GM23338 (cell line): ENCODE measurements around the gene PTPRR. TPM values are rescaled to one million over a fixed set of nuclear protein-coding genes. Genes with fewer than 3 reads are reported as not detected.

ENCODE experiments used
- ATAC-seq: fragments of 200-7000 bp; cut with Tn5 transposase; 3 replicates; pipeline ENCODE4 v1.9.1; 2020
- DNase-seq: peaks from one replicate; pipeline ENCODE4 v3.0.0-alpha.2; 2015; ENCODE audit warnings: low spot score
- H2AFZ ChIP-seq: fragments of 200-600 bp; sonication (generic); 2 replicates; pipeline ENCODE4 v1.8.0; 2016; ENCODE audit warnings: antibody characterized with exemption, mild to moderate bottlenecking, moderate library complexity
- H3F3A ChIP-seq: fragments of 200-600 bp; sonication (generic); replicated peaks from 2 replicates; pipeline ENCODE4 v1.8.0; 2017; ENCODE audit warnings: antibody characterized with exemption, mixed run types, low read depth
- H3K27ac ChIP-seq: fragments of 200-600 bp; sonication (generic); 2 replicates; pipeline ENCODE4 v1.6.1; 2016; ENCODE audit warnings: low read depth
- H3K27me3 ChIP-seq: fragments of 200-600 bp; sonication (generic); 2 replicates; pipeline ENCODE4 v1.8.0; 2016; ENCODE audit warnings: mild to moderate bottlenecking, mixed run types, moderate library complexity; ENCODE audit not compliant: insufficient read depth
- H3K36me3 ChIP-seq: fragments of 200-600 bp; sonication (generic); 2 replicates; pipeline ENCODE4 v1.8.0; 2016; ENCODE audit warnings: mild to moderate bottlenecking; ENCODE audit not compliant: insufficient read depth
- H3K4me1 ChIP-seq: fragments of 200-600 bp; sonication (generic); 2 replicates; pipeline ENCODE4 v1.8.0; 2016; ENCODE audit warnings: mild to moderate bottlenecking, moderate library complexity; ENCODE audit not compliant: insufficient read depth
- H3K4me2 ChIP-seq: fragments of 200-600 bp; sonication (generic); 2 replicates; pipeline ENCODE4 v1.7.1; 2017; ENCODE audit warnings: mixed run types
- H3K4me3 ChIP-seq: fragments of 200-600 bp; sonication (generic); 2 replicates; pipeline ENCODE4 v1.6.1; 2016; ENCODE audit warnings: mixed run types
- H3K79me2 ChIP-seq: fragments of 200-600 bp; sonication (generic); replicated peaks from 2 replicates; pipeline ENCODE4 v1.8.0; 2017; ENCODE audit warnings: mild to moderate bottlenecking; ENCODE audit not compliant: insufficient read depth
- H3K9me2 ChIP-seq: fragments of 200-600 bp; sonication (generic); 2 replicates; pipeline ENCODE4 v1.8.0; 2017; ENCODE audit not compliant: insufficient read depth
- H4K20me1 ChIP-seq: fragments of 200-600 bp; sonication (generic); replicated peaks from 2 replicates; pipeline ENCODE4 v1.8.0; 2017; ENCODE audit warnings: mild to moderate bottlenecking; ENCODE audit not compliant: insufficient read depth
- H3K27ac Mint-ChIP-seq: 2 replicates; pipeline ENCODE4 v1.8.0; 2020; ENCODE audit warnings: inconsistent platforms, mild to moderate bottlenecking, moderate library complexity, mixed read lengths
- H3K27me3 Mint-ChIP-seq: 3 replicates; pipeline ENCODE4 v1.8.0; 2022; ENCODE audit warnings: low read depth, mild to moderate bottlenecking, moderate library complexity, mixed read lengths, inconsistent platforms; ENCODE audit not compliant: insufficient read depth, poor library complexity
- H3K36me3 Mint-ChIP-seq: 3 replicates; pipeline ENCODE4 v1.8.0; 2021; ENCODE audit warnings: low read depth, mild to moderate bottlenecking, inconsistent platforms, moderate library complexity, mixed read lengths
- H3K4me1 Mint-ChIP-seq: 3 replicates; pipeline ENCODE4 v1.8.0; 2020; ENCODE audit warnings: mild to moderate bottlenecking, inconsistent platforms, mixed read lengths
- H3K4me3 Mint-ChIP-seq: 3 replicates; pipeline ENCODE4 v1.8.0; 2021; ENCODE audit warnings: moderate library complexity, mild to moderate bottlenecking, inconsistent platforms, mixed read lengths
- H3K9me3 Mint-ChIP-seq: 3 replicates; pipeline ENCODE4 v1.8.0; 2020; ENCODE audit warnings: moderate library complexity, mild to moderate bottlenecking, inconsistent platforms, mixed read lengths
- CREB1 ChIP-seq: fragments of 250-450 bp; sonication (Bioruptor Pico); IDR thresholded peaks from 2 replicates; pipeline ENCODE4 v1.5.0; 2020; ENCODE audit warnings: low read depth, mild to moderate bottlenecking, moderate library complexity
- EZH2 ChIP-seq: fragments of 200-600 bp; sonication (generic); IDR thresholded peaks from one replicate; pipeline ENCODE4 v1.8.0; 2017; ENCODE audit warnings: antibody characterized with exemption, mild to moderate bottlenecking, low read depth; ENCODE audit not compliant: unreplicated experiment
- EZH2phosphoT487 ChIP-seq: fragments of 200-600 bp; sonication (generic); IDR thresholded peaks from one replicate; pipeline ENCODE4 v1.8.1; 2018; ENCODE audit warnings: antibody characterized with exemption; ENCODE audit not compliant: unreplicated experiment
- JUNB ChIP-seq: IDR thresholded peaks from one replicate; pipeline ENCODE4 v1.6.1; 2016; ENCODE audit warnings: antibody characterized with exemption; ENCODE audit not compliant: unreplicated experiment
- NANOG ChIP-seq: IDR thresholded peaks from 2 replicates; pipeline ENCODE4 v1.6.1; 2016; ENCODE audit warnings: antibody characterized with exemption, borderline replicate concordance
- POLR2AphosphoS5 ChIP-seq: IDR thresholded peaks from 2 replicates; pipeline ENCODE4 v1.6.1; 2016; ENCODE audit warnings: antibody characterized with exemption, low read depth
- STAT1 ChIP-seq: IDR thresholded peaks from one replicate; pipeline ENCODE4 v1.6.1; 2016; ENCODE audit warnings: antibody characterized with exemption; ENCODE audit not compliant: unreplicated experiment
- ZNF114 ChIP-seq: fragments of 250-450 bp; sonication (Bioruptor Pico); IDR thresholded peaks from 2 replicates; pipeline ENCODE4 v1.5.0; 2020; ENCODE audit warnings: mild to moderate bottlenecking, moderate library complexity
- ZNF331 ChIP-seq: fragments of 250-450 bp; sonication (Bioruptor Pico); IDR thresholded peaks from 2 replicates; pipeline ENCODE4 v1.5.0; 2020; ENCODE audit warnings: low read depth, mild to moderate bottlenecking, moderate library complexity
- polyA plus RNA-seq: library from polyadenylated mRNA; unstranded; fragments of >200 nt; fragmentation: Nextera tagmentation; extraction: Ambion mirVana; gene quantifications from 2 replicates; pipeline ENCODE4 v1.2.1, GENCODE V29; 2016
- total RNA-seq: library from RNA; depleted of rRNA; stranded (reverse); fragments of >200 nt; shearing (Covaris generic); gene quantifications from 2 replicates; pipeline ENCODE4 v1.2.3, GENCODE V29; 2014
- TF ChIP-seq, protein P1 (sequence below): fragments of 250-450 bp; sonication (Bioruptor Pico); IDR thresholded peaks from 2 replicates; pipeline ENCODE4 v1.5.0; 2020; ENCODE audit warnings: mild to moderate bottlenecking, moderate library complexity
- TF ChIP-seq, protein P2 (sequence below): IDR thresholded peaks from one replicate; pipeline ENCODE4 v1.6.1; 2018; ENCODE audit warnings: antibody characterized with exemption; ENCODE audit not compliant: unreplicated experiment
- TF ChIP-seq, protein P3 (sequence below): IDR thresholded peaks from 2 replicates; pipeline ENCODE4 v1.6.1; 2016; ENCODE audit warnings: antibody characterized with exemption
- TF ChIP-seq, protein P4 (sequence below), 2 experiments: fragments of 200-600 bp in 1 of 2; sonication (generic) in 1 of 2; conservative IDR thresholded peaks; 2 replicates each; pipeline versions ENCODE4 v1.5.1 to v1.6.1; 2016 to 2017; ENCODE audit warnings: antibody characterized with exemption in 2 of 2, low read depth in 2 of 2, mild to moderate bottlenecking in 2 of 2, moderate library complexity in 1 of 2

Gene PTPRR
- total and polyA plus RNA-seq, 2 experiments from 2014 or later, result 0.26 to 0.76 TPM

DNA sequence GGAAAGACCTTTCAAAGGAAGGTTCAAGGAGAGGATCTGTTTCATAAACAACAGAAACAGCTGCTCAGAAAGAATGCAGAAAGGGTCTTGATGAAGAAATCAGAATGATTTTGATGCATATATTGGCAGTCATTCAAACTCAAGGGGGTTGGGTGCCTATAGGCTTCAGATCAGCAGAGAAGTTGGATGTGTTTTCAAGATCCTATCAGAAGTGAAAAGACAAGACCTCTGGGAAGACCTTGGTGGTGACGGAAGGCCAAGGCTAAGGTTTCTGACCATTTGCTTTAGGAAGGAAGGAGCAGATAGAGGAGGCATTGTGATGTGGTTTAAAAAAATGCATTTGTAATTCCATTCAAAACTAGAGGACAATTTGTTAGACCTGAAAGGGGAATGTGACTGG is 268.1 kb downstream of the PTPRR start:
- no peaks in the 10 kb centered on the region for H3K9me2 ChIP-seq
- H3K36me3 Mint-ChIP-seq, result no peaks in the 10 kb centered on the region
- no peak for DNase-seq

More for the DNA sequence above, 268.1 kb downstream of the PTPRR start:
- Histone ChIP-seq H4K20me1 (no peaks in the 10 kb centered on the region), H3K4me3 (no peak overlapping the region), H3K36me3 (no peaks in the 10 kb centered on the region), H3K4me2 (no peak overlapping the region), H3K79me2 (no peaks in the 10 kb centered on the region), H3K27ac (no peak overlapping the region), H3K4me1 (peaks cover 3% of the 10 kb centered on the region), H2AFZ (no peak overlapping the region), H3K27me3 (no peaks in the 10 kb centered on the region), H3F3A (no peaks in the 10 kb centered on the region)
- H3K27me3 Mint-ChIP-seq, result no peaks in the 10 kb centered on the region
- TF ChIP-seq CREB1 (CRISPR knock-in tag) (no peak), STAT1 (no peak), POLR2AphosphoS5 (no peak), EZH2 (no peak), ZNF331 (CRISPR knock-in tag) (no peak), EZH2phosphoT487 (no peak), JUNB (no peak), ZNF114 (CRISPR knock-in tag) (no peak), NANOG (no peak)
- TF ChIP-seq, protein P1, sequence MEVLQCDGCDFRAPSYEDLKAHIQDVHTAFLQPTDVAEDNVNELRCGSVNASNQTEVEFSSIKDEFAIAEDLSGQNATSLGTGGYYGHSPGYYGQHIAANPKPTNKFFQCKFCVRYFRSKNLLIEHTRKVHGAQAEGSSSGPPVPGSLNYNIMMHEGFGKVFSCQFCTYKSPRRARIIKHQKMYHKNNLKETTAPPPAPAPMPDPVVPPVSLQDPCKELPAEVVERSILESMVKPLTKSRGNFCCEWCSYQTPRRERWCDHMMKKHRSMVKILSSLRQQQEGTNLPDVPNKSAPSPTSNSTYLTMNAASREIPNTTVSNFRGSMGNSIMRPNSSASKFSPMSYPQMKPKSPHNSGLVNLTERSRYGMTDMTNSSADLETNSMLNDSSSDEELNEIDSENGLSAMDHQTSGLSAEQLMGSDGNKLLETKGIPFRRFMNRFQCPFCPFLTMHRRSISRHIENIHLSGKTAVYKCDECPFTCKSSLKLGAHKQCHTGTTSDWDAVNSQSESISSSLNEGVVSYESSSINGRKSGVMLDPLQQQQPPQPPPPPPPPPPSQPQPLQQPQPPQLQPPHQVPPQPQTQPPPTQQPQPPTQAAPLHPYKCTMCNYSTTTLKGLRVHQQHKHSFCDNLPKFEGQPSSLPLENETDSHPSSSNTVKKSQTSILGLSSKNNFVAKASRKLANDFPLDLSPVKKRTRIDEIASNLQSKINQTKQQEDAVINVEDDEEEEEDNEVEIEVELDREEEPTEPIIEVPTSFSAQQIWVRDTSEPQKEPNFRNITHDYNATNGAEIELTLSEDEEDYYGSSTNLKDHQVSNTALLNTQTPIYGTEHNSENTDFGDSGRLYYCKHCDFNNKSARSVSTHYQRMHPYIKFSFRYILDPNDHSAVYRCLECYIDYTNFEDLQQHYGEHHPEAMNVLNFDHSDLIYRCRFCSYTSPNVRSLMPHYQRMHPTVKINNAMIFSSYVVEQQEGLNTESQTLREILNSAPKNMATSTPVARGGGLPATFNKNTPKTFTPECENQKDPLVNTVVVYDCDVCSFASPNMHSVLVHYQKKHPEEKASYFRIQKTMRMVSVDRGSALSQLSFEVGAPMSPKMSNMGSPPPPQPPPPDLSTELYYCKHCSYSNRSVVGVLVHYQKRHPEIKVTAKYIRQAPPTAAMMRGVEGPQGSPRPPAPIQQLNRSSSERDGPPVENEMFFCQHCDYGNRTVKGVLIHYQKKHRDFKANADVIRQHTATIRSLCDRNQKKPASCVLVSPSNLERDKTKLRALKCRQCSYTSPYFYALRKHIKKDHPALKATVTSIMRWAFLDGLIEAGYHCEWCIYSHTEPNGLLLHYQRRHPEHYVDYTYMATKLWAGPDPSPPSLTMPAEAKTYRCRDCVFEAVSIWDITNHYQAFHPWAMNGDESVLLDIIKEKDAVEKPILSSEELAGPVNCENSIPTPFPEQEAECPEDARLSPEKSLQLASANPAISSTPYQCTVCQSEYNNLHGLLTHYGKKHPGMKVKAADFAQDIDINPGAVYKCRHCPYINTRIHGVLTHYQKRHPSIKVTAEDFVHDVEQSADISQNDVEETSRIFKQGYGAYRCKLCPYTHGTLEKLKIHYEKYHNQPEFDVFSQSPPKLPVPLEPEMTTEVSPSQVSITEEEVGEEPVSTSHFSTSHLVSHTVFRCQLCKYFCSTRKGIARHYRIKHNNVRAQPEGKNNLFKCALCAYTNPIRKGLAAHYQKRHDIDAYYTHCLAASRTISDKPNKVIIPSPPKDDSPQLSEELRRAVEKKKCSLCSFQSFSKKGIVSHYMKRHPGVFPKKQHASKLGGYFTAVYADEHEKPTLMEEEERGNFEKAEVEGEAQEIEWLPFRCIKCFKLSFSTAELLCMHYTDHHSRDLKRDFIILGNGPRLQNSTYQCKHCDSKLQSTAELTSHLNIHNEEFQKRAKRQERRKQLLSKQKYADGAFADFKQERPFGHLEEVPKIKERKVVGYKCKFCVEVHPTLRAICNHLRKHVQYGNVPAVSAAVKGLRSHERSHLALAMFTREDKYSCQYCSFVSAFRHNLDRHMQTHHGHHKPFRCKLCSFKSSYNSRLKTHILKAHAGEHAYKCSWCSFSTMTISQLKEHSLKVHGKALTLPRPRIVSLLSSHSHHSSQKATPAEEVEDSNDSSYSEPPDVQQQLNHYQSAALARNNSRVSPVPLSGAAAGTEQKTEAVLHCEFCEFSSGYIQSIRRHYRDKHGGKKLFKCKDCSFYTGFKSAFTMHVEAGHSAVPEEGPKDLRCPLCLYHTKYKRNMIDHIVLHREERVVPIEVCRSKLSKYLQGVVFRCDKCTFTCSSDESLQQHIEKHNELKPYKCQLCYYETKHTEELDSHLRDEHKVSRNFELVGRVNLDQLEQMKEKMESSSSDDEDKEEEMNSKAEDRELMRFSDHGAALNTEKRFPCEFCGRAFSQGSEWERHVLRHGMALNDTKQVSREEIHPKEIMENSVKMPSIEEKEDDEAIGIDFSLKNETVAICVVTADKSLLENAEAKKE (CRISPR knock-in tag), result no peak
- TF ChIP-seq, protein P2, sequence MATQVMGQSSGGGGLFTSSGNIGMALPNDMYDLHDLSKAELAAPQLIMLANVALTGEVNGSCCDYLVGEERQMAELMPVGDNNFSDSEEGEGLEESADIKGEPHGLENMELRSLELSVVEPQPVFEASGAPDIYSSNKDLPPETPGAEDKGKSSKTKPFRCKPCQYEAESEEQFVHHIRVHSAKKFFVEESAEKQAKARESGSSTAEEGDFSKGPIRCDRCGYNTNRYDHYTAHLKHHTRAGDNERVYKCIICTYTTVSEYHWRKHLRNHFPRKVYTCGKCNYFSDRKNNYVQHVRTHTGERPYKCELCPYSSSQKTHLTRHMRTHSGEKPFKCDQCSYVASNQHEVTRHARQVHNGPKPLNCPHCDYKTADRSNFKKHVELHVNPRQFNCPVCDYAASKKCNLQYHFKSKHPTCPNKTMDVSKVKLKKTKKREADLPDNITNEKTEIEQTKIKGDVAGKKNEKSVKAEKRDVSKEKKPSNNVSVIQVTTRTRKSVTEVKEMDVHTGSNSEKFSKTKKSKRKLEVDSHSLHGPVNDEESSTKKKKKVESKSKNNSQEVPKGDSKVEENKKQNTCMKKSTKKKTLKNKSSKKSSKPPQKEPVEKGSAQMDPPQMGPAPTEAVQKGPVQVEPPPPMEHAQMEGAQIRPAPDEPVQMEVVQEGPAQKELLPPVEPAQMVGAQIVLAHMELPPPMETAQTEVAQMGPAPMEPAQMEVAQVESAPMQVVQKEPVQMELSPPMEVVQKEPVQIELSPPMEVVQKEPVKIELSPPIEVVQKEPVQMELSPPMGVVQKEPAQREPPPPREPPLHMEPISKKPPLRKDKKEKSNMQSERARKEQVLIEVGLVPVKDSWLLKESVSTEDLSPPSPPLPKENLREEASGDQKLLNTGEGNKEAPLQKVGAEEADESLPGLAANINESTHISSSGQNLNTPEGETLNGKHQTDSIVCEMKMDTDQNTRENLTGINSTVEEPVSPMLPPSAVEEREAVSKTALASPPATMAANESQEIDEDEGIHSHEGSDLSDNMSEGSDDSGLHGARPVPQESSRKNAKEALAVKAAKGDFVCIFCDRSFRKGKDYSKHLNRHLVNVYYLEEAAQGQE, result no peak
- TF ChIP-seq, protein P3, sequence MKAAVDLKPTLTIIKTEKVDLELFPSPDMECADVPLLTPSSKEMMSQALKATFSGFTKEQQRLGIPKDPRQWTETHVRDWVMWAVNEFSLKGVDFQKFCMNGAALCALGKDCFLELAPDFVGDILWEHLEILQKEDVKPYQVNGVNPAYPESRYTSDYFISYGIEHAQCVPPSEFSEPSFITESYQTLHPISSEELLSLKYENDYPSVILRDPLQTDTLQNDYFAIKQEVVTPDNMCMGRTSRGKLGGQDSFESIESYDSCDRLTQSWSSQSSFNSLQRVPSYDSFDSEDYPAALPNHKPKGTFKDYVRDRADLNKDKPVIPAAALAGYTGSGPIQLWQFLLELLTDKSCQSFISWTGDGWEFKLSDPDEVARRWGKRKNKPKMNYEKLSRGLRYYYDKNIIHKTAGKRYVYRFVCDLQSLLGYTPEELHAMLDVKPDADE, result no peak
- TF ChIP-seq, protein P4, sequence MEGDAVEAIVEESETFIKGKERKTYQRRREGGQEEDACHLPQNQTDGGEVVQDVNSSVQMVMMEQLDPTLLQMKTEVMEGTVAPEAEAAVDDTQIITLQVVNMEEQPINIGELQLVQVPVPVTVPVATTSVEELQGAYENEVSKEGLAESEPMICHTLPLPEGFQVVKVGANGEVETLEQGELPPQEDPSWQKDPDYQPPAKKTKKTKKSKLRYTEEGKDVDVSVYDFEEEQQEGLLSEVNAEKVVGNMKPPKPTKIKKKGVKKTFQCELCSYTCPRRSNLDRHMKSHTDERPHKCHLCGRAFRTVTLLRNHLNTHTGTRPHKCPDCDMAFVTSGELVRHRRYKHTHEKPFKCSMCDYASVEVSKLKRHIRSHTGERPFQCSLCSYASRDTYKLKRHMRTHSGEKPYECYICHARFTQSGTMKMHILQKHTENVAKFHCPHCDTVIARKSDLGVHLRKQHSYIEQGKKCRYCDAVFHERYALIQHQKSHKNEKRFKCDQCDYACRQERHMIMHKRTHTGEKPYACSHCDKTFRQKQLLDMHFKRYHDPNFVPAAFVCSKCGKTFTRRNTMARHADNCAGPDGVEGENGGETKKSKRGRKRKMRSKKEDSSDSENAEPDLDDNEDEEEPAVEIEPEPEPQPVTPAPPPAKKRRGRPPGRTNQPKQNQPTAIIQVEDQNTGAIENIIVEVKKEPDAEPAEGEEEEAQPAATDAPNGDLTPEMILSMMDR (conservative IDR thresholded peaks at IDR 0.05; ENCODE audit: low read depth in 2 of 2), result no peak
- H3K9me3 Mint-ChIP-seq, result no peaks in the 10 kb centered on the region
- no peak overlapping the region for H3K27ac Mint-ChIP-seq
- H3K4me3 Mint-ChIP-seq, result no peak overlapping the region
- H3K4me1 Mint-ChIP-seq, result peaks cover 2% of the 10 kb centered on the region; the same call in 2 of the 3 replicates
- ATAC-seq, result no peak
